ENCODE measurements around the gene MEIG1.

- TF ChIP-seq CTCF (IDR thresholded peaks at IDR 0.05) (no peak), POLR2A (IDR thresholded peaks at IDR 0.05) (peak in 1 of 2 donors; percentile 11)
These were observed 5.0 kb upstream of the MEIG1 start, which contains the start of gene DCLRE1C for GRCh38 chr10:14954001-14954770.
